Cardiac muscle cell (in vitro differentiated cells and primary cell): ENCODE results near the gene OTUD4. TPM values are rescaled to one million over a fixed set of nuclear protein-coding genes. Genes with fewer than 3 reads are reported as not detected.

Source experiments
- DNase-seq, 2 donors: peaks; one replicate each; pipeline versions ENCODE4 v3.0.0 to v3.0.0-alpha.2; 2010 to 2017; ENCODE audit warnings: low read depth in 1 of 2, low spot score in 1 of 2
- H3K27ac ChIP-seq: fragments of 200-600 bp; sonication (generic); 2 replicates; pipeline ENCODE4 v1.5.1; 2016
- H3K27me3 ChIP-seq: fragments of 200-600 bp; sonication (generic); 2 replicates; pipeline ENCODE4 v1.6.0; 2016; ENCODE audit warnings: control low read depth
- H3K36me3 ChIP-seq: fragments of 200-600 bp; sonication (generic); 2 replicates; pipeline ENCODE4 v1.5.1; 2016; ENCODE audit warnings: control low read depth
- H3K4me1 ChIP-seq: fragments of 200-600 bp; sonication (generic); 2 replicates; pipeline ENCODE4 v1.8.1; 2017; ENCODE audit warnings: low read depth, mild to moderate bottlenecking, mixed run types
- H3K4me3 ChIP-seq: fragments of 200-600 bp; sonication (generic); 2 replicates; pipeline ENCODE4 v1.5.1; 2016; ENCODE audit warnings: mild to moderate bottlenecking
- H3K9me3 ChIP-seq: fragments of 200-600 bp; sonication (generic); 2 replicates; pipeline ENCODE4 v1.5.1; 2017; ENCODE audit warnings: low read depth, mild to moderate bottlenecking, control low read depth
- polyA plus RNA-seq: library from polyadenylated mRNA; unstranded; fragments of >200 nt; fragmentation: Nextera tagmentation; extraction: Ambion mirVana; gene quantifications from 2 replicates; pipeline ENCODE4 v1.2.1, GENCODE V29; 2016
- total RNA-seq: library from RNA; depleted of rRNA; stranded (reverse); fragments of >200 nt; gene quantifications from 2 replicates; pipeline ENCODE4 v1.2.3, GENCODE V29; 2016
- TF ChIP-seq, protein P1 (sequence below): IDR thresholded peaks from 2 replicates; pipeline ENCODE4 v1.5.1; 2012; ENCODE audit warnings: low read depth, mild to moderate bottlenecking, low read length

Gene OTUD4
- total and polyA plus RNA-seq, 2 experiments from 2014 or later, result 22.9 to 26.4 TPM

DNA sequence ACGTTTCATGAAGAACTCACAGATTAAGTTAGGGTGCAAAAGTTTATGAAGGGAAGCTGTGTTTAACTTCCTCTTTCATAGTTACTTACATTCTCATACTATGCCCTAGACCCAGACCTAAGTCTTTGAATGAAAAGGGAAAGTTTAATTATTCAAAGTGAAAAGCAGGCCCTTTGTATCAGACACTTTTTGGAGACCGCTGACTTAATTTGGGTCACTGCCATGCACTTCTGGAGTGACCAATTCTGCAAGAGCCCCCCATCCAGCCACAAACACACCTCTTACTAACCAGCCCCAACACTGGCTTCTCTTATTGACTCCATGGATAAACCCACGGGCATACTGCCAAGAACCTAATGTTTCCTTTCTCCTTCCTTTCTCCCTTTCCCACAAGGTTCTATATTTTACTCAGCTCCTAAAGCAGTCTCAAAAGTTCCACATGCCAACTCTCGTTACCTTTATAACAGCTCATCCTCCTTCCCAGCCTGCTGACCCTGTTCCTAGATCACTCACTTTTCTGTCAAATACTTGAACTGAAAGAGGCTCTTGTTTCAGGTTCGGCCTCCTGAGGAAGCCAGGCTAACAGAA lies 47.8 kb downstream of the OTUD4 start:
- H3K36me3 ChIP-seq, result peaks cover 23% of the 10 kb centered on the region

DNA sequence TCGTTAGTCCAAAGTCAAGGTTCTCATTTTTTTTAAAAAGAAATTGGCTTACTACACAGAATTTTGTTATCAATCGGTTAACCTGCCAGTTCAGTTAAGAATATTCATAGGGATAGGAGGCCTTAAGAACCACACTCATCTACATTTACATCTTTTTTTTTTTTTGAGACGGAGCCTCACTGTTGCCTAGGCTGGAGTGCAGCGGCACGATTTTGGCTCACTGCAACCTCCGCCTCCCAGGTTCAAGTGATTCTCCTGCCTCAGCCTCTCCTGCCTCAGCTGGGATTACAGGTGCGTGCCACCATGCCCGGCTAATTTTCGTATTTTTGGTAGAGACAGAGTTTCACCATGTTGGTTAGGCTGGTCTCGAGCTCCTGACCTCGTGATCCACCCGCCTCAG lies 48.5 kb downstream of the OTUD4 start:
- H3K9me3 ChIP-seq, result no peaks in the 10 kb centered on the region
- H3K27ac ChIP-seq, result peak overlapping the region; percentile 52
- no peaks in the 10 kb centered on the region for H3K4me1 ChIP-seq
- no peak overlapping the region for H3K4me3 ChIP-seq
- no peak for DNase-seq
- TF ChIP-seq, protein P1, sequence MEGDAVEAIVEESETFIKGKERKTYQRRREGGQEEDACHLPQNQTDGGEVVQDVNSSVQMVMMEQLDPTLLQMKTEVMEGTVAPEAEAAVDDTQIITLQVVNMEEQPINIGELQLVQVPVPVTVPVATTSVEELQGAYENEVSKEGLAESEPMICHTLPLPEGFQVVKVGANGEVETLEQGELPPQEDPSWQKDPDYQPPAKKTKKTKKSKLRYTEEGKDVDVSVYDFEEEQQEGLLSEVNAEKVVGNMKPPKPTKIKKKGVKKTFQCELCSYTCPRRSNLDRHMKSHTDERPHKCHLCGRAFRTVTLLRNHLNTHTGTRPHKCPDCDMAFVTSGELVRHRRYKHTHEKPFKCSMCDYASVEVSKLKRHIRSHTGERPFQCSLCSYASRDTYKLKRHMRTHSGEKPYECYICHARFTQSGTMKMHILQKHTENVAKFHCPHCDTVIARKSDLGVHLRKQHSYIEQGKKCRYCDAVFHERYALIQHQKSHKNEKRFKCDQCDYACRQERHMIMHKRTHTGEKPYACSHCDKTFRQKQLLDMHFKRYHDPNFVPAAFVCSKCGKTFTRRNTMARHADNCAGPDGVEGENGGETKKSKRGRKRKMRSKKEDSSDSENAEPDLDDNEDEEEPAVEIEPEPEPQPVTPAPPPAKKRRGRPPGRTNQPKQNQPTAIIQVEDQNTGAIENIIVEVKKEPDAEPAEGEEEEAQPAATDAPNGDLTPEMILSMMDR, result no peak
- no peaks in the 10 kb centered on the region for H3K27me3 ChIP-seq
- peaks cover 26% of the 10 kb centered on the region for H3K36me3 ChIP-seq

More for the DNA sequence above, 47.8 kb downstream of the OTUD4 start:
- H3K27ac ChIP-seq, result peak overlapping the region; percentile 52
- no peaks in the 10 kb centered on the region for H3K9me3 ChIP-seq
- H3K27me3 ChIP-seq, result no peaks in the 10 kb centered on the region
- H3K4me1 ChIP-seq, result no peaks in the 10 kb centered on the region
- peak; percentile 2 to 39 for DNase-seq
- TF ChIP-seq, protein P1, result no peak
- H3K4me3 ChIP-seq, result no peak overlapping the region

DNA sequence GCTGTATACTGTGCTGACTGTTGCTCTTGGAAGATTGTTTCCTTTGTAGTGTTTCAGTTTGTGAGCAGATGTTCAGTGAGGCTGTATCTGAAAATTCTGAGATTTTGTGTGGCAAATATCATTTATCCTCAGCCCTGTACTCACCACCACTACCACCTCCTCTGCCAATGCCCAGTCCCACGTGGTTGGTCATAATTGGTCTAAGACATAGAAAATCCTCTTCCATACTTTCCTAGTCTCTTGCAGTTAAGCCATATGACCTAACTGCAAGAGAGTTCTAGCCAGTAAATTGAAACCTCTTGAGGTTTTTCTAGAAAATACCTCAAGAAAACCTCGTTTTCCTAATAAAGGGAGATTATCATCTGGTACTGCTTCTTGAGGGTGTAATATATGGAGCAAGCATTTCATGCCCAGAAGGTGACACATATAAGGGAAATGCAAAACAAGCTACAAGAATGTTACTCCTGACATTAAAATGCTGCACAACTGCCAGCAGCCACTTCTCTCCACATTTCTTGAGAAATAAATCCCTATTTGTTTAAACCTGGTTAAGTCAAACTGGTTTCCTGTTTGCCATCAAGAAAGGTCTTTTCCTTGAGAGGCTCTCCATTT lies 49.5 kb downstream of the OTUD4 start:
- TF ChIP-seq, protein P1, result no peak
- Histone ChIP-seq H3K9me3 (no peaks in the 10 kb centered on the region), H3K36me3 (peaks cover 32% of the 10 kb centered on the region), H3K27me3 (no peaks in the 10 kb centered on the region), H3K4me3 (no peak overlapping the region), H3K27ac (peak overlapping the region; percentile 52), H3K4me1 (no peaks in the 10 kb centered on the region)
- DNase-seq, result peak in 1 of 2 donors; percentile 77

DNA sequence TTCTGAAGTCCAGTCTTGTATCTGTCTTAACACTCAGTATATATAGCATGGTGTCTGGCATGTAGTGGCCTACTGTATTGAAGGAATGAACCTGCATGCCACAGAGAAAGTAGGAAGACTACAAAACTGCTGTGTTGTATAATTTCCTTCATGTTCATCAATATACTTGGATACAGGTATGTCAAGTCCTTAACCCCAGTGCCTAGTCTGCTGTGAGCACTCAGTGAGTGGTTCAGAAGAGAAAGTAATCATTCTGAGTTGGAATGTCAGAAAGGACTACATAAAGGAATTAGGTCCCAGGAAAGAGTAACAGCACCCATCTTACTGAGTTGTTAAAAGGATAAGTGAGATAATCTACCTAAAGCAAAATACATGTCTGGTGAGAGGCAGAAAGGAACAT lies 50.3 kb downstream of the OTUD4 start:
- Histone ChIP-seq H3K4me3 (no peak overlapping the region), H3K27me3 (no peaks in the 10 kb centered on the region), H3K27ac (peak overlapping the region; percentile 52), H3K9me3 (no peaks in the 10 kb centered on the region), H3K36me3 (peaks cover 39% of the 10 kb centered on the region), H3K4me1 (no peaks in the 10 kb centered on the region)
- TF ChIP-seq, protein P1, result no peak
- no peak for DNase-seq

DNA sequence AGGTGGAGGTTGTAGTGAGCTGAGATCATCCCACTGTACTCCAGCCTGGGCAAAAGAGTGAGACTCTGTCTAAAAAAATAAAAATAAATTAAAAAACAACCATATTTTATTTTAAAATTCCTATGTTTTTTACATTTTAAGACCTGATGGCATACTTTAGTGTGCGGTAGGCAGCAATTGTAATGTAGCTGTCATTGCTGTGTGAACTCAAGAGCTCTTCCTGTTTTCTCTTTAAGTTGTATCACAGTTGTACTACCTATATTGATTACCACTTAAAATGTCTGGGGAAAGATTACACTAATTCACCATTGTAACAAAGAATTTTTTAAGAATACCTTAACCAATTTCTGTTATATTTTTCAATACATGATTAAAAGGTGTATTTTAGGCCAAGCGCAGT lies 55.0 kb downstream of the OTUD4 start:
- TF ChIP-seq, protein P1, result no peak
- H3K36me3 ChIP-seq, result peaks cover 80% of the 10 kb centered on the region

More for the DNA sequence above, 55.0 kb downstream of the OTUD4 start:
- DNase-seq, result no peak
- no peaks in the 10 kb centered on the region for H3K27me3 ChIP-seq
- no peak overlapping the region for H3K4me3 ChIP-seq
- H3K4me1 ChIP-seq, result no peaks in the 10 kb centered on the region
- no peak overlapping the region for H3K27ac ChIP-seq
- no peaks in the 10 kb centered on the region for H3K9me3 ChIP-seq
